Right cardiac atrium (tissue), 5 donors: Measurements from ENCODE around the gene STK11IP. TPM values are rescaled to one million over a fixed set of nuclear protein-coding genes. Genes with fewer than 3 reads are reported as not detected.
A peak's percentile ranks its signal among the peaks of the same experiment; 100 is the strongest.

Experiments used
- ATAC-seq, 2 donors: fragments of 200-7000 bp; cut with Tn5 transposase; one replicate each; pipeline versions ENCODE4 v1.8.0 to v1.9.1; 2020; ENCODE audit warnings: moderate library complexity in 2 of 2, mild to moderate bottlenecking in 1 of 2
- DNase-seq, 3 donors: peaks; one replicate each; pipeline ENCODE4 v3.0.0-alpha.2; 2020
- H3K27ac ChIP-seq: one replicate; pipeline ENCODE4 v1.5.1; 2013; ENCODE audit warnings: mild to moderate bottlenecking, low read length, control low read depth, moderate library complexity
- H3K27me3 ChIP-seq: one replicate; pipeline ENCODE4 v1.6.1; 2013; ENCODE audit not compliant: control insufficient read depth, insufficient read depth
- H3K4me1 ChIP-seq: one replicate; pipeline ENCODE4 v1.6.1; 2013; ENCODE audit warnings: low read length; ENCODE audit not compliant: control insufficient read depth, insufficient read depth
- H3K4me3 ChIP-seq: one replicate; pipeline ENCODE4 v1.5.1; 2013; ENCODE audit warnings: low read length, control low read depth
- H3K9me3 ChIP-seq: one replicate; pipeline ENCODE4 v1.6.1; 2013; ENCODE audit warnings: low read length; ENCODE audit not compliant: control insufficient read depth
- WGBS: extraction: QIAGEN DNeasy Blood & Tissue Kit; methylation state at CpG from one replicate; pipeline ENCODE4 v1.1.7; 2013; 5-methylcytosine and 5-hydroxymethylcytosine counted together
- intact Hi-C, 4 donors: fragments of 100-400 bp; cut with DNase I; formaldehyde crosslinking; loops; one replicate each; pipeline versions ENCODE4 v1.11.0 to v1.14.0; 2022 to 2023
- polyA plus RNA-seq: library from polyadenylated mRNA; stranded (reverse); fragments of 200-250 nt; gene quantifications from one replicate; pipeline ENCODE4 v1.2.3, GENCODE V29; 2013
- total RNA-seq, 4 donors: library from RNA; stranded (reverse); fragmentation: NEBNext Ultra II Directional; extraction: Animal tissue kit (Norgen Biotek cat#: 25700); gene quantifications; one replicate each; pipeline ENCODE4 v1.2.1, GENCODE V29; 2021
- donor health status: healthy with polysubstance abuse.
- donor health status: DM: no; HTN: yes; CAD: no.
- donor health status: DM: no; HTN: no; CAD: no.
- donor health status: DM: no; HTN: yes; CAD: no; lungs with severe emphysema.
- donor health status: DM: yes; HTN: yes; CAD: no.

The STK11IP gene
- total and polyA plus RNA-seq, 5 donors = 12.1 to 19.0 (median 14.2) TPM

DNA sequence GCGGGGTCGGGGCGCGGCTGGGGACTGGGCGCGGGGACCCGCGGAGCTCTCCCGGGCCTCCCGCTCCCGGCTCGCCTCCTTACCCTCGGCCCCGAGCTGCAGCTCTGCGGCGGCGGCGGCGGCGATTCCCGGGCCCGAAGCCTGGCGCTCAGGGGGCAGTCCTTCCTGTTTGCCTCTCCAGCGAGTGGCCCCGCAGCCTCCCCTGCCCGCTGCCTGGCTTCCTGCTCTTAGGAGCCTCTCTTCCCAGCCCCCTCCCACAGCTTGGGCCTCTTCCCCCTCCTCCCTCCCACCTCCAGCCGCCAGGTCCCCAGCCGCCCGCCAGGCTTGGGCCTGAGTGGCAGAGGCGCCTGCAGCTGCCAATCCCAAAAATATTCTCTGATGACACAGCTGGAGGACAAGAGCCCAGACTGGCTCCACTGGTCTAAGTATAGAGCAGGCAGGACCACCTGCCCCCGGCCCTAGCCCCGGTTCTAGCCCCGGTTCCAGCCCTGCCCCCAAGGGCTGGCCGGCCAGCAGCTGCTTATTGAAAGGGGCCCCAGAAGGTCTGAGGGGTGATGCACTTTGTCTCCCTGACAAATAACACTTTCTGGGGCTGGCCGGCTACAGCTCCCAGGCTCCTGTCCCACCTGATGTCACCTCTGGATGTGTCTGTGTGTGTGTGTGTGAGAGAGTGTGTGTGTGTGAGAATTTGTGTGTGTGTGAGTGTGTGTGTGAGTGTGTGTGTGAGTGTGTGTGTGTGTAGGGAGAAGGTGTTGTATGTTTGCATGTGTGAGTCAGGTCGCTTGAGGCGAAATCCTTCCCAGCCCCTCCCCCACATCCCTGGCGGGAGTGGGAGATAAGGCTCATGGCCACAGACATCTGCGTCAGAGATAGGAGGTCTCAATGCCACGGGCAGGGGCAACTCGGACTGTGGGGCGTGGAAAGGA, 26.1 kb upstream of the STK11IP start, which contains the start of gene OBSL1:
OBSL1 (minus strand) TSS at position 229 of the 926 bp plus-strand sequence. CDS start 307 bp downstream, outside the sequence.
- WGBS = 5% methylated on average over 42 of the region's 42 CpGs
- H3K27me3 ChIP-seq = no peaks in the 10 kb centered on the region
- no peaks in the 10 kb centered on the region for H3K9me3 ChIP-seq
- DNase-seq (peak; percentile 85 to 95 (median 93)), ATAC-seq (peak; percentile 82 to 85)
- H3K27ac ChIP-seq = peak within 1 kb of the TSS; percentile 95
- H3K4me1 ChIP-seq = peaks cover 1% of the 10 kb centered on the region
- intact Hi-C loops = loop anchor here in 1 of 4 donors (5.0 kb wide), 2 partner anchors 56 to 71 kb away; partner anchors contain the start of gene SLC4A3
- H3K4me3 ChIP-seq = peak within 1 kb of the TSS; percentile 77

- 86% methylated on average over 13 of the region's 13 CpGs for WGBS
- ATAC-seq (no peak), DNase-seq (peak in 2 of 3 donors; percentile 59 to 64)
- Histone ChIP-seq H3K4me3 (peak within 1 kb of the TSS; percentile 77), H3K4me1 (peaks cover 1% of the 10 kb centered on the region), H3K9me3 (no peaks in the 10 kb centered on the region), H3K27ac (peak within 1 kb of the TSS; percentile 85), H3K27me3 (no peaks in the 10 kb centered on the region)
- intact Hi-C loops = loop anchor here in 1 of 4 donors (5.0 kb wide), 2 partner anchors 55 to 70 kb away; partner anchors contain the start of gene SLC4A3
Observed at GRCh38 chr2:219572237-219573001, 25.2 kb upstream of the STK11IP start, which contains the start of gene INHA. Gene INHA (plus strand): TSS chr2:219572310. CDS start chr2:219572375, 65 bp downstream.

DNA sequence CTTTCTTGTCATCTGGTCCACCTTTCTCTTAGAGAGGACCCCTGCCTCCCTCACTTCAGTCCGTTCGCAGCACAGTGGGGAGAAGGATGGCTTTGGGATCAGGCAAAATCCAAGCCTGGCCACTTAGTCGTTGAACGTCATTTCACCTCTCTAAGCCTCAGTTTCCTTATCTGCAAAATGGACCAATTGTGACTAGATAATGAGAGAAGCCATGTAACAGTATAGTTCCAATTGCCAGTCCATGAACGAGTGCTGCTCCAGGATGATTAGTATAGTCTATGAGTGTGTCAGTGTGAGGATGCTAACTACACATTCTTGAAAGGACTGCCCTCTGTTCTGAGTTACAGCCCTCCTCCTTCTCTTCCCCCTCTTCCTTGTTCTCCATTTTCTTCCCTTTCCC, 24.5 kb upstream of the STK11IP start:
- H3K4me3 ChIP-seq = no peak overlapping the region
- H3K27ac ChIP-seq = no peak overlapping the region
- H3K9me3 ChIP-seq = no peaks in the 10 kb centered on the region
- intact Hi-C loops = loop anchor here in 1 of 4 donors (5.0 kb wide), 2 partner anchors 54 to 69 kb away; partner anchors contain the start of gene SLC4A3
- peaks cover 1% of the 10 kb centered on the region for H3K4me1 ChIP-seq
- no peak for DNase-seq
- 75% methylated on average over 5 of the region's 5 CpGs for WGBS
- H3K27me3 ChIP-seq = no peaks in the 10 kb centered on the region
- ATAC-seq = no peak

DNA sequence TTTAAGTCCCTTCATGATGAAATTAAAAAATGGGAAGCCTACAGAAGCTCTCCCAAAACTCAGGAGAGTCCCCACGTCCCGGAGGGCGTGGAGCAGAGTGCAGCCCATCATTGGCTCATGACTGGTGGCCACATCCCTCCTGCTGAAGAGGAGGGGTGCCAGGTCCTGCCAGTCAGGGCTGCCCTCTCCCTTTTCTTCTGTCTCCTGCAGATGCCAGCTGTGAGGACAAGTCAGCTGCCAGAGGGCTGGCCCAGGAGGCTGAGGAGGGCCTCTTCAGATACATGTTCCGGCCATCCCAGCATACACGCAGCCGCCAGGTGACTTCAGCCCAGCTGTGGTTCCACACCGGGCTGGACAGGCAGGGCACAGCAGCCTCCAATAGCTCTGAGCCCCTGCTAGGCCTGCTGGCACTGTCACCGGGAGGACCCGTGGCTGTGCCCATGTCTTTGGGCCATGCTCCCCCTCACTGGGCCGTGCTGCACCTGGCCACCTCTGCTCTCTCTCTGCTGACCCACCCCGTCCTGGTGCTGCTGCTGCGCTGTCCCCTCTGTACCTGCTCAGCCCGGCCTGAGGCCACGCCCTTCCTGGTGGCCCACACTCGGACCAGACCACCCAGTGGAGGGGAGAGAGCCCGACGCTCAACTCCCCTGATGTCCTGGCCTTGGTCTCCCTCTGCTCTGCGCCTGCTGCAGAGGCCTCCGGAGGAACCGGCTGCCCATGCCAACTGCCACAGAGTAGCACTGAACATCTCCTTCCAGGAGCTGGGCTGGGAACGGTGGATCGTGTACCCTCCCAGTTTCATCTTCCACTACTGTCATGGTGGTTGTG, 23.0 kb upstream of the STK11IP start:
- WGBS = 83% methylated on average over 22 of the region's 22 CpGs
- peak in 2 of 3 donors; percentile 54 to 56 for DNase-seq
- intact Hi-C loops = loop anchor here in 1 of 4 donors (2.0 to 5.0 kb wide), 3 partner anchors 18 to 68 kb away; partner anchors contain the start of gene SLC4A3
- H3K4me1 ChIP-seq = peaks cover 1% of the 10 kb centered on the region
- ATAC-seq = no peak
- H3K9me3 ChIP-seq = no peaks in the 10 kb centered on the region
- H3K4me3 ChIP-seq = no peak overlapping the region
- H3K27ac ChIP-seq = no peak overlapping the region
- H3K27me3 ChIP-seq = no peaks in the 10 kb centered on the region

DNA sequence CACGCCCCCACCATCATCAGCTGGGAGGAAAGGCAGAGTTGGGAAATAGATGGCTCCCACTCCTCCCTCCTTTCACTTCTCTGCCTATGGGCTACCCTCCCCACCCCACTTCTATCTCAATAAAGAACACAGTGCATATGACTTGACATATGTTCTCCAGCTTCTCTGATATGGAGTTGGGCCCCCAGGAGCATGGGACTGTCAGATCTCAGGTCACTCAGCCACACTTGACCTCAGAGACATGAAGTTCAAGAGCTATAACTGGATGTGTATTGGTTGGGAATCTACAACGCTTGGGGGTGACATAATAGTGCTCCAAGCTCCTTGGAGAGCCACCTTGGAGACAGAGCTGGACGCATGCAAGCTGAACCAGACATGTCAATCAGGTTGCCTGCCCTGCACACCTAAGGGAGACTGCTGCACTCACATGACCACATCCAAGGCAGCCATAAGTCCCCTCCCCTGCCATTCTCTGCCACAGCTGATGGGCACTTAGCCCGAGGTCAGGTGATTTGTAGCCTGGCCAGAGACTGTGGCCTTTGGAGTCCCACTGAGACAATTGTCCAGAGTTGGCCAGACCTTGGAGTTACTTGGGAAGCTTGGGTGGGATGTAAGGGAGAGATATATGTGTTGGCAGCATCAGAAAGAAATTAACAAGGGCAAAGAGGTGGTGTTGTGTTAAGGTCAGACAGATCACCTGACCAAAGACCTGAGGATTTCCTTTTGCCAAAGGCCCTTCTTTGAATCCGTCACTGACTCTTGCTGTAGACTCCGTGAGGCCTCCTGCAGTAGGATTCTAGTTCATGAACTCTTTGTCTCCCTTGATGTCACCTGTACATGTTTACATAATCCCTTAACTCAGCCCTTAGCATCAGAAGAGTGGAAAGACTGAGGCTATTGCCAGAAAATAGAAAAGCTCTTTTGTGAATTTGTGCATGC, 21.8 kb upstream of the STK11IP start:
- 83% methylated on average over 6 of the region's 6 CpGs for WGBS
- intact Hi-C loops = loop anchor here in 1 of 4 donors (2.0 kb wide), 1 partner anchor 17 kb away; no protein-coding TSS in a partner anchor
- Histone ChIP-seq H3K4me1 (peaks cover 1% of the 10 kb centered on the region), H3K27me3 (no peaks in the 10 kb centered on the region), H3K9me3 (no peaks in the 10 kb centered on the region), H3K27ac (no peak overlapping the region), H3K4me3 (no peak overlapping the region)
- DNase-seq (peak in 1 of 3 donors; percentile 50), ATAC-seq (no peak)

GRCh38 chr2:219576505-219577388, 20.9 kb upstream of the STK11IP start:
- Histone ChIP-seq H3K4me1 (peaks cover 1% of the 10 kb centered on the region), H3K27ac (no peak overlapping the region), H3K27me3 (no peaks in the 10 kb centered on the region), H3K4me3 (no peak overlapping the region), H3K9me3 (no peaks in the 10 kb centered on the region)
- DNase-seq = peak in 1 of 3 donors; percentile 70
- 20% methylated on average over 15 of the region's 15 CpGs for WGBS
- intact Hi-C loops = no loop called here
- ATAC-seq = no peak

GRCh38 chr2:219578811-219579613, 18.6 kb upstream of the STK11IP start:
- intact Hi-C loops = no loop called here
- Histone ChIP-seq H3K27me3 (no peaks in the 10 kb centered on the region), H3K27ac (no peak overlapping the region), H3K4me1 (peaks cover 1% of the 10 kb centered on the region), H3K9me3 (no peaks in the 10 kb centered on the region), H3K4me3 (no peak overlapping the region)
- ATAC-seq = no peak
- no peak for DNase-seq
- 71% methylated on average over 8 of the region's 8 CpGs for WGBS

DNA sequence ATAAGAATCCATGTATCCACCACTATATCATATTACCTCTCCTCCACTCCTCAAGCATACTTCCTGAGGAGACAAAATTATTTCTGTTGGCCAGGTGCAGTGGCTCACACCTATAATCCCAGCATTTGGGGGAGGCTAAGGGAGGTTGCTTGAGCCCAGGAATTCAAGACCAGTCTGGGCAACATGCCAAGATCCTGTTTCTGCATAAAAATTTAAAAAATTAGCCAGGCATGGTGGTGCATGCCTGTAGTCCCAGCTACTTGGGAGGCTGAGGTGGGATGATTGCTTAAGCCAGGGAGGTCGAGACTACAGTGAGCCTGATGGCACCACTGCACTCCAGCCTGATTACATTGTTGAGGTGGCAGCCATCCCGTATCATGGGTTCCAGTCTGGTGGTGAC, 16.3 kb upstream of the STK11IP start:
- ATAC-seq (no peak), DNase-seq (no peak)
- intact Hi-C loops = no loop called here
- WGBS = 81% methylated on average over 2 of the region's 2 CpGs
- Histone ChIP-seq H3K4me3 (no peak overlapping the region), H3K27me3 (no peaks in the 10 kb centered on the region), H3K4me1 (no peaks in the 10 kb centered on the region), H3K27ac (no peak overlapping the region), H3K9me3 (no peaks in the 10 kb centered on the region)
